Fibroblast of lung (primary cell): ENCODE results near the gene THAP11. TPM values are rescaled to one million over a fixed set of nuclear protein-coding genes. Genes with fewer than 3 reads are reported as not detected.

ENCODE experiments used
- DNase-seq, 2 donors: peaks; one replicate each; pipeline versions ENCODE4 v3.0.0 to v3.0.0-alpha.2; 2010; ENCODE audit warnings: low read depth in 2 of 2
- H2AFZ ChIP-seq: 2 replicates; pipeline ENCODE4 v1.5.1; 2012; ENCODE audit warnings: low read length, control low read depth, inconsistent platforms
- H3K27ac ChIP-seq: 2 replicates; pipeline ENCODE4 v1.5.1; 2011; ENCODE audit warnings: low read length, control low read depth; ENCODE audit not compliant: insufficient read depth
- H3K27me3 ChIP-seq: 2 replicates; pipeline ENCODE4 v1.5.1; 2011; ENCODE audit warnings: mild to moderate bottlenecking, low read length; ENCODE audit not compliant: control insufficient read depth, insufficient read depth
- H3K36me3 ChIP-seq: 2 replicates; pipeline ENCODE4 v1.5.1; 2011; ENCODE audit warnings: low read length; ENCODE audit not compliant: control insufficient read depth, insufficient read depth
- H3K4me1 ChIP-seq: 2 replicates; pipeline ENCODE4 v1.5.1; 2011; ENCODE audit warnings: low read length; ENCODE audit not compliant: control insufficient read depth, insufficient read depth; ENCODE audit errors: extremely low read depth
- H3K4me2 ChIP-seq: 2 replicates; pipeline ENCODE4 v1.5.1; 2011; ENCODE audit warnings: low read length, control low read depth; ENCODE audit not compliant: insufficient read depth; ENCODE audit errors: extremely low read depth
- H3K4me3 ChIP-seq, 4 experiments: fragments of 200-600 bp in 1 of 4; sonication (generic) in 1 of 4; replicated peaks in 1 of 4; 2 replicates each; pipeline ENCODE4 v1.5.1; 2011 to 2016; ENCODE audit warnings: low read length in 4 of 4, low read depth in 3 of 4, mild to moderate bottlenecking in 3 of 4, control low read depth in 2 of 4, inconsistent platforms in 1 of 4, mixed read lengths in 1 of 4; ENCODE audit not compliant: insufficient read depth in 1 of 4; ENCODE audit errors: control extremely low read depth in 1 of 4
- H3K79me2 ChIP-seq: 2 replicates; pipeline ENCODE4 v1.5.1; 2012; ENCODE audit warnings: mild to moderate bottlenecking, low read length, inconsistent platforms; ENCODE audit not compliant: control insufficient read depth, insufficient read depth
- H3K9ac ChIP-seq: 2 replicates; pipeline ENCODE4 v1.5.1; 2011; ENCODE audit warnings: mild to moderate bottlenecking, low read length, control low read depth; ENCODE audit not compliant: insufficient read depth
- H3K9me3 ChIP-seq: 2 replicates; pipeline ENCODE4 v1.5.1; 2012; ENCODE audit warnings: low read depth, low read length; ENCODE audit not compliant: control insufficient read depth, insufficient read depth
- H4K20me1 ChIP-seq: 2 replicates; pipeline ENCODE4 v1.5.1; 2011; ENCODE audit warnings: low read length; ENCODE audit not compliant: control insufficient read depth, insufficient read depth; ENCODE audit errors: extremely low read depth
- EZH2 ChIP-seq: IDR thresholded peaks from 2 replicates; pipeline ENCODE4 v1.5.1; 2012; ENCODE audit warnings: low read length, control low read depth, mild to moderate bottlenecking; ENCODE audit errors: missing control alignments
- polyA plus RNA-seq, 2 donors: library from polyadenylated mRNA; depleted of rRNA in 1 of 2; stranded (reverse) in 1 of 2; unstranded in 1 of 2; fragments of >200 nt; gene quantifications; 2 replicates each; pipeline ENCODE4 v1.2.1, GENCODE V29; 2011 to 2012; ENCODE audit warnings: missing spikeins in 1 of 2
- total RNA-seq: library from RNA; depleted of rRNA; stranded (reverse); fragments of >200 nt; gene quantifications from 2 replicates; pipeline ENCODE4 v1.2.1, GENCODE V29; 2014
- TF ChIP-seq, protein P1 (sequence below), 2 donors: IDR thresholded peaks in 1 of 2; conservative IDR thresholded peaks in 1 of 2; 1 replicate in 1 of 2; 2 replicates in 1 of 2; pipeline ENCODE4 v1.5.1; 2011 to 2012; ENCODE audit warnings: low read length in 2 of 2, control low read depth in 1 of 2, inconsistent platforms in 1 of 2, low read depth in 1 of 2, mild to moderate bottlenecking in 1 of 2

The THAP11 gene
- total and polyA plus RNA-seq, 2 donors (not counting 1 experiment from before 2014, with no cell fraction given) = 16.0 to 37.7 TPM

DNA sequence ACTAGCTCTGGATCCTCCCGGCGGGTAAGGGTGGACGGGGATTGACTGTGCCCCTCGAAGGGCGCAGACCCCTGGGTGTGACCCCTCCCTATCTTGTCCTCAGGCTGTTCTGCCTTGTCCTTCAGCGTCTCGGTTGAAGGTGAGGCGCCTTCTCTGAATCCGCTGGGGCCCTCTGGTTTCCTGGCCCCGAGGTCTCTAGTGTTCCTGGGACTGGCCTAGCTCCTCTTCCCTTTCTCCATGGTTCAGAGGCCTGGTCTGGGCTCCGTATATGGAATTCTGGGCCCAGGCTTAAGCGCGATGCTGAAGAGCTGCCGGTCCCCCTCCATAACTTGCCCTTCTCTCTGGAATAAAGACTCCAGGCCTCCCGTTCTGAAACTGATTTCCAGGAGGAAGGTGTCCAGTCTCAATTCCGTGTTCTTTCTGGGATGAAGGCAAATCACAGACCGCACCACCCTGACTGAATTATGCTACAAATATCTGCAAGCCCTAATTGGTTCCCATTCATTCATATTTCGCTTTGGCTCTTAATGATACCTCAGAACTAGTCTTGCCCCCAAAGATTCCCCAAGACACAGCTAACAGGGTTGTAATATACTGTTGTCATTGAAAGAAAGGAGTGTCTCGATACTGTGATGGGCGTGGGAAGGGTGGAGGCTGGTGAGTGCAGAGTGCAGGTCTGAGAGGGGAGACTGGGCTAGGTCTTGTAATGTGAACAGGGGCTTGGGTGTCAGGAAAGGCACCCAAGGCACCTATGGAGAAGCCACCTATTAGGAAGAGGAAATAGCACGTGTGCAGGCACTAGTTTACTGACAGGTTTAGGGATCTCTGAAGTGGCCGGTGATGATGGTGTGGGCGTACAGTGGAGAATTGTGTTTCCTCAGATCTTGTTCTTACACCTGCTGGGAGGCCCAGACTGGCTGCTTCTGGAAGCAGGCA lies 31.6 kb downstream of the THAP11 start:
- TF ChIP-seq, protein P1, sequence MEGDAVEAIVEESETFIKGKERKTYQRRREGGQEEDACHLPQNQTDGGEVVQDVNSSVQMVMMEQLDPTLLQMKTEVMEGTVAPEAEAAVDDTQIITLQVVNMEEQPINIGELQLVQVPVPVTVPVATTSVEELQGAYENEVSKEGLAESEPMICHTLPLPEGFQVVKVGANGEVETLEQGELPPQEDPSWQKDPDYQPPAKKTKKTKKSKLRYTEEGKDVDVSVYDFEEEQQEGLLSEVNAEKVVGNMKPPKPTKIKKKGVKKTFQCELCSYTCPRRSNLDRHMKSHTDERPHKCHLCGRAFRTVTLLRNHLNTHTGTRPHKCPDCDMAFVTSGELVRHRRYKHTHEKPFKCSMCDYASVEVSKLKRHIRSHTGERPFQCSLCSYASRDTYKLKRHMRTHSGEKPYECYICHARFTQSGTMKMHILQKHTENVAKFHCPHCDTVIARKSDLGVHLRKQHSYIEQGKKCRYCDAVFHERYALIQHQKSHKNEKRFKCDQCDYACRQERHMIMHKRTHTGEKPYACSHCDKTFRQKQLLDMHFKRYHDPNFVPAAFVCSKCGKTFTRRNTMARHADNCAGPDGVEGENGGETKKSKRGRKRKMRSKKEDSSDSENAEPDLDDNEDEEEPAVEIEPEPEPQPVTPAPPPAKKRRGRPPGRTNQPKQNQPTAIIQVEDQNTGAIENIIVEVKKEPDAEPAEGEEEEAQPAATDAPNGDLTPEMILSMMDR (conservative IDR thresholded peaks at IDR 0.05 in 1 of 2, IDR thresholded peaks at IDR 0.05 in 1 of 2; ENCODE audit: low read depth in 1 of 2, low read length in 2 of 2) = no peak
- TF ChIP-seq EZH2 = no peak
- peaks cover 40% of the 10 kb centered on the region for H3K79me2 ChIP-seq
- peak overlapping the region; percentile 85 for H3K9ac ChIP-seq
- DNase-seq = peak; percentile 14 to 16
- peaks cover 21% of the 10 kb centered on the region for H3K36me3 ChIP-seq
- H3K4me2 ChIP-seq = peak overlapping the region; percentile 98
- peak overlapping the region; percentile 79 for H2AFZ ChIP-seq
- peak overlapping the region; percentile 90 to 96 (median 95) for H3K4me3 ChIP-seq
- no peaks in the 10 kb centered on the region for H3K9me3 ChIP-seq
- peak overlapping the region; percentile 85 for H3K27ac ChIP-seq
- no peaks in the 10 kb centered on the region for H4K20me1 ChIP-seq
- H3K27me3 ChIP-seq = no peaks in the 10 kb centered on the region
- H3K4me1 ChIP-seq = no peaks in the 10 kb centered on the region

DNA sequence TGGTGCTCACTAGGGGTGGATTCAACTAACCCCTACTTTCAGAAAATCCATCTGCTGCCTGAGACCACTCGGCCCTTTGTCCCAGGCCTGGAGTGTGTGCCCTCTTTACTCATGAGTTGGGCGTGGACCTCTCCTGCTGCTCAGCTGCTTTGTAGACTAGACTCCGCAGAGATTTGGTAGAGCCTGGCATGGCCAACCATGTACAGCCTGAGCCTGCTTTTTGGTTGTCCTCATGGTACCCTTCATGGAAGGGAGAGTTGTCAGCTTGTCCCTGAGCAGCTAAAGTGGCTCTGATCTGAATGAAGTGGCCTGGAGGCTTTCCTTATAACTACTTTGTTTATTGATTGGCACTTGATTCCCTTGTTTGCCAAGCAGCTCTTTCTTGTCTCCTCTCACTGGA lies 32.3 kb downstream of the THAP11 start:
- Histone ChIP-seq H3K9ac (no peak overlapping the region), H3K27me3 (no peaks in the 10 kb centered on the region), H3K79me2 (peaks cover 40% of the 10 kb centered on the region), H3K9me3 (no peaks in the 10 kb centered on the region), H3K4me1 (no peaks in the 10 kb centered on the region), H3K27ac (no peak overlapping the region), H4K20me1 (no peaks in the 10 kb centered on the region), H3K4me3 (peak overlapping the region; percentile 27 to 96 (median 93)), H3K4me2 (peak overlapping the region; percentile 98), H3K36me3 (peaks cover 27% of the 10 kb centered on the region), H2AFZ (no peak overlapping the region)
- TF ChIP-seq, protein P1 (conservative IDR thresholded peaks at IDR 0.05 in 1 of 2, IDR thresholded peaks at IDR 0.05 in 1 of 2; ENCODE audit: low read depth in 1 of 2, low read length in 2 of 2) = no peak
- no peak for TF ChIP-seq EZH2
- DNase-seq = no peak

DNA sequence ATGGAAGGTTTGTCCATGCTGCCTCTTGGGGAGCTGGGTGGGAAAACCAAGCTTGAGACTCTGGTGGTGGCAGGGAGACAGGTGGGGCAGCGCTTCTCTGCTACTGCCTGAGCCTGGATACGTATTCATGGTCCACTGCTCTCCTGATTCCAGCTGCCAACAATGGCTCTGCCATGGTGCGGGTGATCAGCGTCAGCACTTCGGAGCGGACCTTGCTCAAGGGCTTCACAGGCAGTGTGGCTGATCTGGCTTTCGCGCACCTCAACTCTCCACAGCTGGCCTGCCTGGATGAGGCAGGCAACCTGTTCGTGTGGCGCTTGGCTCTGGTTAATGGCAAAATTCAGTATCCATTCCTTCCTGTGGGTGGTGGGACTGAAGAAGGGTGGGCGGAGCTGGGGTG lies 34.9 kb downstream of the THAP11 start:
- Histone ChIP-seq H3K4me3 (no peak overlapping the region), H3K36me3 (peaks cover 48% of the 10 kb centered on the region), H3K9me3 (no peaks in the 10 kb centered on the region), H2AFZ (no peak overlapping the region), H3K9ac (no peak overlapping the region), H3K4me2 (no peak overlapping the region), H3K27ac (no peak overlapping the region), H3K4me1 (no peaks in the 10 kb centered on the region), H3K79me2 (peaks cover 40% of the 10 kb centered on the region), H3K27me3 (no peaks in the 10 kb centered on the region), H4K20me1 (no peaks in the 10 kb centered on the region)
- no peak for TF ChIP-seq EZH2
- TF ChIP-seq, protein P1 (conservative IDR thresholded peaks at IDR 0.05 in 1 of 2, IDR thresholded peaks at IDR 0.05 in 1 of 2; ENCODE audit: low read depth in 1 of 2, low read length in 2 of 2) = no peak
- DNase-seq = no peak
